DND-41 (cell line): ENCODE data around the gene RGP1.

ENCODE experiments used
- CTCF ChIP-seq: IDR thresholded peaks from 2 replicates; pipeline ENCODE4 v1.5.1; 2012; ENCODE audit warnings: borderline replicate concordance, low read length, moderate library complexity, mild to moderate bottlenecking; ENCODE audit not compliant: poor library complexity, severe bottlenecking; ENCODE audit errors: extremely low read depth
- EZH2 ChIP-seq: IDR thresholded peaks from 3 replicates; pipeline ENCODE4 v1.6.1; 2012; ENCODE audit warnings: borderline replicate concordance, low read depth, mild to moderate bottlenecking, moderate library complexity, low read length, inconsistent platforms; ENCODE audit not compliant: severe bottlenecking

GRCh38 chr9:35763803-35764202, 14.7 kb downstream of the RGP1 start:
- TF ChIP-seq CTCF (no peak), EZH2 (no peak)
